HG03097 (cell line): Measurements from ENCODE around the gene HEMK1.

Experiments
- ATAC-seq: cut with Tn5 transposase; IDR thresholded peaks from one replicate; pipeline ENCODE4 v1.9.1; 2021; ENCODE audit not compliant: unreplicated experiment, low FRiP score

The HEMK1 gene

DNA sequence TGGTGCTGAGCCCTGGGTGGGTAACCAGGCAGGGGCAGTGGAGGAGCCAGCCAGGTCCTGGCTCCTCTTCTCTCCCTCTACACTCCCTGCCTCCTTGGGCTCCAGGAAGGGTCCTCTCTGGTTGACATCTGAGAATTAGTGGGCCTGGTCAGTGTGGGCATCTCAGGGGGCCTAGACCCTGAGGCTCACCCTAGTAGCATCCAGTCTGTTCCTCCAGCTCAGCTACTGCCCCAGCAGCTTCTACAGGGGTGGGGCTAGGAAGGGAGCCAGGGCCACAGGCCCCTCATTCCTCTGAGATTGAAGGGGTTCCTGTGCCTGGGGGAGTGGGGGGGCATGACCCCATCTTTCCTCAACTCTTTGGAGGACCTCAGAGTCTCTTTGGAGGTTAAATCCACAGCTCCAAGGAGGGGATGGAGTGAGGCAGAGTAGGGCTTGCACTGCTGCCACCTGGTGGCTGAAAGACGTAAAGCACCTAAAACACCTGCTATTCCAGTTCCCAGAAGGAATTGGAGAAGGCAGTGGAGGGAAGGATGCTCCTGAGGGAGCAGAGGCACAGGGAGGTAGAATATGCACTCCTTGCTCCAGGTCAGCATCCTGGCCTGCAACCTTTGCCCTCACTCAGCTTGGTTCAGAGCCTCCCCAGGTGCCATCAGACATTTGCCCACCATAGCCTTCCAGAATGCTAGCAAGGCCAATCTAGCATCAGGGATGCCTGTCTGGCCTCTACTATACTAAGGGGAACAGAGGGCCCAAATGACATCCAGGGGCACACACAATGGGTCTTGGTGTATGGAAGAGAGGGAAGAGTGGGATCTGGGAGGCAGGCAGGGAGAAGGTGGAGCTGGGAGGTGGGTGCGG lies 26.9 kb upstream of the HEMK1 start:
- no peak for ATAC-seq

DNA sequence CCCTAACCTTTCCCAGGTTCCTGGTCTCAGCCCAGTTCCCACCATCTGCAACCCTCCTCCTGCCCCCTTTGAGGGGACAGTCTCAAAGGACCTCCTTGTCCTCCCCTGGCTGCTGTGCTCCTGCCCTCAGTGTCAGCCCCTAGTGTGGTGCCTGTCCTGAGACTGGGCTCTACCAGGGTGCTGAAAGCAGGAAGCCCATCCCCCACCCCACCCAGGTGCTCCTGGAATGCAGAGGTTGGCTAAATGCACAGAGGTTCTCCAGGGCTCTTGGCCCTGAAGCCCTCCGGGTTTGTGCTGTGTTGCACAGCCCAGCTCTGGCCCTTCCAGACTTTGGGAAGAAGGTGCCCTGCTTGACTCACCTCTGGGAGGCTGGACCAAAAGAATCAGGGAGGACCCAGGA lies 23.5 kb upstream of the HEMK1 start:
- ATAC-seq: no peak

GRCh38 chr3:50549226-50549625 lies 20.1 kb upstream of the HEMK1 start:
- no peak for ATAC-seq

GRCh38 chr3:50550079-50550736 lies 19.1 kb upstream of the HEMK1 start:
- no peak for ATAC-seq

GRCh38 chr3:50551054-50551659 lies 18.2 kb upstream of the HEMK1 start:
- ATAC-seq: no peak

GRCh38 chr3:50551681-50552435 lies 17.5 kb upstream of the HEMK1 start:
- no peak for ATAC-seq

DNA sequence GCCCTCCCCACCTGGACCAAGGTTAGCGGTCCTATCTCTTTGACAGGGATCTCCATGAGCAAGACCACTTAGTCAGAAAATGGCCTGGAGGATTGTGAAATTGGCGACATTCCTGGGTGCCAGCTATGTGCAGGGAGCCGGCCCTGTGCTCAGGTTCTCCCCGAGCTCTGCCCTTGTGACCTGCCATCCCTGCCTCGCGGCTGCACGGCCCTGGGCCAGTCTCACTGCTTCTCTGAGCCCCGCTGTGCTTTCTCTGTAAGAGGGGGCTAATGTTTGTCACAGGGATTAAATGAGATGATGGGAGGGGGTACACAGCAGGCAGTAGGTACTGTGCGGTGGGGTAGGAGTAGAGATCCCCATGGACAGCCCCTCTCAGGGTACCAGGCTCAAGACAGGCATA lies 16.7 kb upstream of the HEMK1 start:
- ATAC-seq: no peak

DNA sequence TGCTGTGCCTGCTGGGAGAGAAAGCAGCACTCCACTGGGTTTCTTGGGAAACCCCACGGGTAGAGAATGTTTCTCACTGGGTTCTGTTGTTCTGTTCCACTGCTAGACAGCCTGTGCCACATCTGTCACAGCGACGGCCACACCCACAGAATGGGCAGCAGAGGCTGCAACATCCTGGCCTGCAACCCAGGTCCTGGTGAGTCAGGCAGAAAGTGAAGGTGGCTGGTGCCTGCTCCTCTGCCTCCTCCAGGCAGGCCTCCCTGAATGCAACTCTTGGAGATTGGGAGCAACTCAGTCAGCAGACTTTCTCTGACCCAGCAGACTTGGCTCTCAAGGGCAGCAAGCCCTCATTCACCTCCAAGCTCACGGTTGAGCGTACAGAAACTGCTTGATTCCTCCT lies 14.8 kb upstream of the HEMK1 start:
- no peak for ATAC-seq

- no peak for ATAC-seq
Observed at GRCh38 chr3:50557106-50557505, 12.2 kb upstream of the HEMK1 start.

DNA sequence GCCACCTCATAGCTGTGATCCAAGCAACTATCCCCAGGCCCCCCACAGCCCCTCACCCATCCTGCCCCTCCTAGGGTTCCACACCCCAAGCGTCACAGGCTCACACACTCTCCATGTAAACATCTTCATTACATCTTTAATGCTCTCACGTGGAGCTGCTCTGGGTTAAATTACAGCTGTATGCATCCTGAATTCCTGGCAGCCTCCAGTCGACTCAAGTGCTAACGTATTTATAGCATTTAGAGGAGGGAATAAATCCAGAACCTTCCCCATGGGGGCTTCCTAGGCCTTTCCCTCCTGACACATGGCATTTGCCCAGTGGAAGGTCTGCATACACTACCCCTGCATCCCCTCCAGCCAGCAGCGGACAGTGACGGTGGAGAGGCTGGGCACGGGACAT lies 11.4 kb upstream of the HEMK1 start:
- ATAC-seq: no peak

GRCh38 chr3:50559702-50560101 lies 9.6 kb upstream of the HEMK1 start:
- ATAC-seq: no peak

DNA sequence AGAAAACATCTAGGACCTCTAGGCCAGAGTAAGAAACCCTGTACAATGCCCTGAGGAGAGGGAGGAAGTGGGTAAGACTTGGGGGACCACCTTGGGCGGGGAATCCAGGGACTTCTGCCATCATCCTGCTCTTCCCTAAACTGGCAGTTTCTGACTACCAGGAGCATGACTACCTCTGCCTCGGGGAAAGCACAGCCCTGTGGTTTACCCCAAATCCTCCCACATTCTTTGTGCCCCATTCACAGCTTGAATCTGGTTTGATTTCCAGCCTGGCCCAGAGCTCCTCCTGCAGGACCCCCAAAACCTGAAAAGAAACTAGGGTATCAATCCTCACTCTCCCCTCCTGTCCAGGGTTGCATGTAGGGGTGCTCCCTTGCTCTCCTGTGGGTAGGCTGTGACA lies 6.5 kb upstream of the HEMK1 start:
- no peak for ATAC-seq

DNA sequence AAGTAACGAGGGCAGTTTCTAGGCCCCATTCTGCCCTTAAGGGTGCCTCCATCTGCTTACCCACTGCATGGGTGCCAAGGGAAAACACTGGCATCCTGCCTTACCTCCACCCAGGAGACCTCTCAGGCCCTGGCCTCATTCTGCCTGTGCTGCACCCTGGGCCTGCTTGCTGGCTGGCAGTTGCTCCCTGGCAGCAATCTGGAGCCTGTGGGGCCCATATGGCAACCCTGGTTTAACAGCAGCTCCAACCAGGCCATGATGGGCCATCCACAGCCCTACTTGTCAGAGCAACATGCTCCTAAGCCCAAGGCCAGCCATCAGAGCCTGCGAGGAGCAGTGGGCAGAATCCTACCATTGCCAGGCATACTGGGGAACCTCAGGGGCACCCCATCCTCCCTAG lies 5.5 kb upstream of the HEMK1 start:
- ATAC-seq: no peak

GRCh38 chr3:50564321-50564720 lies 5.0 kb upstream of the HEMK1 start:
- ATAC-seq: no peak

DNA sequence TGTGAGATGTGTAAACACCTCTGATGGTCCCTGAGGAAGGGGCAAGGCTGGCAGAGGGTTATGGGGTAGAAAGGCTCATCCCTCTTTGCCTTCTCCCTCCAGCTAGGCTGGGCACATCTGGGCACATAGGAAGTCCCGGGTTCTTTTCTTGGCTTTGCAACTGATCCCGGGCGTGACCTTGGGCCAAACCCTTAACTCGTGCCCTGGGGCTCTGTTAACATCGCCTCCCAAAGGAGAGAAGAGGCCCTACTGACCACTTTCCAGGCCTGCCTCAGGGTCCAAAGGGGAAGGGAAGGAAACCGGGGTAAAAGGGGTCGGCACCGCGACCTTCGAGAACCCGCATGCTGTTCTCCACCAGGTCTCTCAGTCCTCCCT lies 2.3 kb upstream of the HEMK1 start:
- no peak for ATAC-seq

DNA sequence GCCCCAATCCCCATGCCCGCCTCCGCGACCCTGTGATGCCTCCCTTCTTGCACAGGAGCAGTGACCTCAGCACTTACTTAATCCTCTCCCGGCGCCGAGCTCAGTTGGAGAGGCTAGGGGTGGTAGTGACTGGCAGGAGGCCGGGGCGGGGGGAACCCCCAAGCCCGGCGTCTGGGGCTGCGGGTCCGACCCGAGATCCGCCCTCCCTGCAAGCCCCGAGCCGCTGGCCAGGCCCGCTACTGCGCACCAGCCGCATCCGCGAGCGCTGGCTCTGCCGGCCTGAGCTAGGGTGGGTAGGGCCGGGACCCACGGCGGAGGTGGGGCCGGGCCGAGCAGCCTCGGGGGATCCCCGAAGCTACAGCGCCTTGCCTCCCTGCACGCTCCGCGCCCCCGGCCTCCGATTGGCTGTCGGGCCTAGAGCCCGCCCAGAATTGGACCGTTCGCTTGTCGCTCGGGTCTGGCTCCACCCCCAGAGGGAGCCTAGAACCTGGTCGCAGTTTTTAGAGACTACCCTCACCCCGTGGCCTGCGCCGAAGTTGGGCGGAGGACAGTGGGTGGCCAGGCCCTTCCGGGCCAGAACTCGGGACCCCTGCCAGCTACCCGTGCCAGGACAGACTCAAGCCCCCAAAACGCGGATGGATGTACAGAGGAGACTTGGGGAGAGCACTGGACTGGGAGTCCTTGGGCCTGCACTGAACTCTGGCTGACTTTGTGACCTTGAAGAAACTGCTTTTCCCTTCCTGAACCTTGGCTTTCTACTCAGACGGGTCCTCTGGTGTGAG lies 1.7 kb upstream of the HEMK1 start, which contains the start of gene C3orf18:
Gene C3orf18 (minus strand): TSS at position 362 of the 782 bp plus-strand sequence. CDS start 2,048 bp downstream, outside the sequence.
- ATAC-seq: peak; percentile 78

DNA sequence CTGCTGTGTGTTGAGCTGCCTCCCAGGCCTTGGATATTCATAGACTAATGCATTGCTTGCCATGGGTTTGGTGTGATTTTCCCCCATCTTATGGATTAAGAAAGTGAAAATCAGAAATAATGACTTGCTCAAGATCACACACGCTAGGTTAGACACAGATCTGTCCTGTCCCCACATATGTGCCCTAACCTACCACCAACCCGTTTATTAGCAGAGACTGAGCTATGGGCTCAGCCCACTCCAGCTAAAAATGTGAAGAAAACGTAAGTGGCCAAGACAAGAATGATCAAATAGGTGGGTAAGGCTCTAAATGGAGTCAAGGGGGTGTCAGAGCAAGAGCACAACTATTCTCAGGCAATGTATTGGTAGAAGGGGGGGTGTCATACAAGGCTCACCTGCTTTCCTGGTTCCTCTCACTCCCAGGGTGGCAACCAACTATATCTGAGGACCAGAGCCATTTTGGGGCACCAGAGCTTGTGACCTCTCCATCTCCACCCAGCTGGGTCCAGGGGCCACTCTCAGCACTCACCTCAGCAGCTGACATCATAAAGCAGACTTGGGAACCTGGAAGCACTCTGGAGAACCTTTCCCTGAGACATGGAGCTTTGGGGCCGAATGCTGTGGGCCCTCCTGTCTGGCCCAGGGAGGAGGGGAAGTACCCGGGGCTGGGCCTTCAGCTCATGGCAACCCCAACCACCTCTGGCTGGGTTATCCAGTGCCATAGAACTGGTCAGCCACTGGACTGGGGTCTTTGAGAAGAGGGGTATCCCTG lies 1.4 kb downstream of the HEMK1 start:
- ATAC-seq: no peak

GRCh38 chr3:50571486-50571885 lies 2.2 kb downstream of the HEMK1 start:
- no peak for ATAC-seq

DNA sequence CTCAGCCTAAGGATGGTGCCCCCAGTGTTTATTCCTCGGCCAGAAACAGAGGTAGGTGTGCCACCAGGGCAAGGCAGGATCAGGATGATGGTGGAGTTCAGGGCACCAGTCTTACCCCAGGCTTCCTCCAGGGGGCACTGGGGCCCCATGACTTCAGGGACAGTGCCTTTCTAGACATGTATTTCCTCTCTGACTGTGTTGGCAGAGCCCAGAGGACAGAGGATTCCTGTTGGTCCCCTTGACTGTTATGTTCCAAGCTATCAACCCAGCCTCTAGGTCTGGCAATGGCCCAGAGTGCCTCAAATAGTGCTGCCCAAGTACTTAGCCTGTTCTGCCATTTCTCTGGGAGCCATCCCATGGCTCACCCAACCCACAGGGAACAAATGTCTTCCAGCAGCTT lies 2.8 kb downstream of the HEMK1 start:
- ATAC-seq: no peak
